SK-N-SH treated with all-trans-retinoic acid at 6 μM for 48 hours (cell line): ENCODE results near the gene CAV1.

ENCODE experiments used
- ARNTL ChIP-seq: fragments of 450-650 bp; formaldehyde crosslinking; IDR thresholded peaks from 2 replicates; pipeline ENCODE4 v1.5.0; 2020; ENCODE audit warnings: low read depth, mild to moderate bottlenecking, moderate library complexity, borderline replicate concordance
- BACH2 ChIP-seq: fragments of 250-450 bp; sonication (Bioruptor Pico); IDR thresholded peaks from 2 replicates; pipeline ENCODE4 v1.9.0; 2021; ENCODE audit warnings: mild to moderate bottlenecking, borderline replicate concordance
- CREB5 ChIP-seq: fragments of 250-450 bp; sonication (Bioruptor Pico); IDR thresholded peaks from 2 replicates; pipeline ENCODE4 v1.5.1; 2020; ENCODE audit warnings: low read depth, mild to moderate bottlenecking, moderate library complexity
- CSRNP3 ChIP-seq: fragments of 250-450 bp; sonication (Bioruptor Pico); IDR thresholded peaks from 2 replicates; pipeline ENCODE4 v1.5.1; 2021; ENCODE audit warnings: mild to moderate bottlenecking, moderate library complexity
- ISL1 ChIP-seq: fragments of 250-450 bp; sonication (Bioruptor Pico); IDR thresholded peaks from 2 replicates; pipeline ENCODE4 v2.1.2; 2022; ENCODE audit warnings: mild to moderate bottlenecking, moderate library complexity
- PATZ1 ChIP-seq: fragments of 250-450 bp; sonication (Bioruptor Pico); IDR thresholded peaks from 2 replicates; pipeline ENCODE4 v1.8.0; 2020; ENCODE audit warnings: mild to moderate bottlenecking, moderate library complexity, borderline replicate concordance
- POU6F1 ChIP-seq: fragments of 250-450 bp; sonication (Bioruptor Pico); IDR thresholded peaks from 2 replicates; pipeline ENCODE4 v1.8.0; 2021; ENCODE audit warnings: low read depth, mild to moderate bottlenecking, moderate library complexity, borderline replicate concordance
- TOX ChIP-seq: fragments of 250-450 bp; sonication (Bioruptor Pico); IDR thresholded peaks from 2 replicates; pipeline ENCODE4 v1.8.0; 2021; ENCODE audit warnings: mild to moderate bottlenecking, moderate library complexity, borderline replicate concordance
- TSHZ2 ChIP-seq: fragments of 250-450 bp; sonication (Bioruptor Pico); IDR thresholded peaks from 2 replicates; pipeline ENCODE4 v1.5.0; 2020; ENCODE audit warnings: mild to moderate bottlenecking, moderate library complexity
- ZC3H10 ChIP-seq: fragments of 250-450 bp; sonication (Bioruptor Pico); IDR thresholded peaks from 2 replicates; pipeline ENCODE4 v1.5.1; 2021; ENCODE audit warnings: mild to moderate bottlenecking, moderate library complexity
- ZFP3 ChIP-seq: fragments of 250-450 bp; sonication (Bioruptor Pico); IDR thresholded peaks from 2 replicates; pipeline ENCODE4 v1.5.0; 2020; ENCODE audit warnings: mild to moderate bottlenecking, moderate library complexity
- ZFP30 ChIP-seq: fragments of 450-650 bp; formaldehyde crosslinking; IDR thresholded peaks from 2 replicates; pipeline ENCODE4 v1.5.0; 2022; ENCODE audit warnings: mild to moderate bottlenecking, moderate library complexity
- ZNF565 ChIP-seq: fragments of 450-650 bp; formaldehyde crosslinking; conservative IDR thresholded peaks from 2 replicates; pipeline ENCODE4 v1.5.0; 2020; ENCODE audit warnings: low read depth, mild to moderate bottlenecking, moderate library complexity
- ZNF70 ChIP-seq: fragments of 450-650 bp; formaldehyde crosslinking; IDR thresholded peaks from 2 replicates; pipeline ENCODE4 v1.5.0; 2020; ENCODE audit warnings: mild to moderate bottlenecking, moderate library complexity

GRCh38 chr7:116497708-116498107 lies 27.1 kb upstream of the CAV1 start:
- TF ChIP-seq TOX (CRISPR knock-in tag) (no peak), ZNF70 (no peak), ZC3H10 (CRISPR knock-in tag) (no peak), ARNTL (CRISPR knock-in tag) (no peak), ISL1 (CRISPR knock-in tag) (no peak), PATZ1 (CRISPR knock-in tag) (no peak), BACH2 (CRISPR knock-in tag) (no peak), ZNF565 (no peak), ZFP30 (no peak), ZFP3 (CRISPR knock-in tag) (no peak), CSRNP3 (CRISPR knock-in tag) (no peak), CREB5 (CRISPR knock-in tag) (no peak), POU6F1 (CRISPR knock-in tag) (no peak), TSHZ2 (CRISPR knock-in tag) (no peak)
